Measurements from ENCODE around the gene DCLK2.

The DCLK2 gene

GRCh38 chr4:150256841-150257730, 178.8 kb downstream of the DCLK2 start:
- TF ChIP-seq, protein P1, sequence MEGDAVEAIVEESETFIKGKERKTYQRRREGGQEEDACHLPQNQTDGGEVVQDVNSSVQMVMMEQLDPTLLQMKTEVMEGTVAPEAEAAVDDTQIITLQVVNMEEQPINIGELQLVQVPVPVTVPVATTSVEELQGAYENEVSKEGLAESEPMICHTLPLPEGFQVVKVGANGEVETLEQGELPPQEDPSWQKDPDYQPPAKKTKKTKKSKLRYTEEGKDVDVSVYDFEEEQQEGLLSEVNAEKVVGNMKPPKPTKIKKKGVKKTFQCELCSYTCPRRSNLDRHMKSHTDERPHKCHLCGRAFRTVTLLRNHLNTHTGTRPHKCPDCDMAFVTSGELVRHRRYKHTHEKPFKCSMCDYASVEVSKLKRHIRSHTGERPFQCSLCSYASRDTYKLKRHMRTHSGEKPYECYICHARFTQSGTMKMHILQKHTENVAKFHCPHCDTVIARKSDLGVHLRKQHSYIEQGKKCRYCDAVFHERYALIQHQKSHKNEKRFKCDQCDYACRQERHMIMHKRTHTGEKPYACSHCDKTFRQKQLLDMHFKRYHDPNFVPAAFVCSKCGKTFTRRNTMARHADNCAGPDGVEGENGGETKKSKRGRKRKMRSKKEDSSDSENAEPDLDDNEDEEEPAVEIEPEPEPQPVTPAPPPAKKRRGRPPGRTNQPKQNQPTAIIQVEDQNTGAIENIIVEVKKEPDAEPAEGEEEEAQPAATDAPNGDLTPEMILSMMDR (IDR thresholded peaks at IDR 0.05; ENCODE audit: low read length, missing control alignments): no peak
- no peak overlapping the region for H3K4me3 ChIP-seq (replicated peaks; ENCODE audit: low read depth, low read length)
- DNase-seq (ENCODE audit: low read depth): no peak

DNA sequence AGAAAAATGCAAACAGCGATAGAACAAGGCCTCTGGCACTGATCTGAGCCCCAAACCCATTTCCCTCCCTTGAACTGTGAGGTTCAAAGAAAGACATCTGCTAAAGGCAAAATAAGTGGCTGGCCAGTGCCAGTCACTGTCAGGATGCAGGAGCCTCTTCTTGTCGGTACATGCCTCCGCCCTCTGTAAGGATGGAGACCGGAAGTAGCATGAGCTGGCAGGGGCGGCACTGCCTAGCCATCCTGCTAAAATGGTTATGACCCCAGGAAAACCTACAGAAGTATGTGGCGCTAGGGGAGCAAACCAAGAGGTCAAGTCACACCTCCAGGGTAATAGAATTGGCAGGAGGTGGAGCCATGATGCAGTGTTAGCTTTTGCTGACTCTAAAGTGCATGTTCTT, 180.3 kb downstream of the DCLK2 start:
- TF ChIP-seq, protein P1 (IDR thresholded peaks at IDR 0.05; ENCODE audit: low read length, missing control alignments): no peak
- no peak overlapping the region for H3K4me3 ChIP-seq (replicated peaks; ENCODE audit: low read depth, low read length)
- no peak for DNase-seq (ENCODE audit: low read depth)

- no peak for DNase-seq (ENCODE audit: low read depth)
- TF ChIP-seq, protein P1 (IDR thresholded peaks at IDR 0.05; ENCODE audit: low read length, missing control alignments): no peak
- no peak overlapping the region for H3K4me3 ChIP-seq (replicated peaks; ENCODE audit: low read depth, low read length)
Measured at GRCh38 chr4:150259861-150260567, 181.8 kb downstream of the DCLK2 start.

- no peak for DNase-seq (ENCODE audit: low read depth)
- TF ChIP-seq, protein P1 (IDR thresholded peaks at IDR 0.05; ENCODE audit: low read length, missing control alignments): no peak
- no peak overlapping the region for H3K4me3 ChIP-seq (replicated peaks; ENCODE audit: low read depth, low read length)
Measured at GRCh38 chr4:150261571-150261970, 183.3 kb downstream of the DCLK2 start.

DNA sequence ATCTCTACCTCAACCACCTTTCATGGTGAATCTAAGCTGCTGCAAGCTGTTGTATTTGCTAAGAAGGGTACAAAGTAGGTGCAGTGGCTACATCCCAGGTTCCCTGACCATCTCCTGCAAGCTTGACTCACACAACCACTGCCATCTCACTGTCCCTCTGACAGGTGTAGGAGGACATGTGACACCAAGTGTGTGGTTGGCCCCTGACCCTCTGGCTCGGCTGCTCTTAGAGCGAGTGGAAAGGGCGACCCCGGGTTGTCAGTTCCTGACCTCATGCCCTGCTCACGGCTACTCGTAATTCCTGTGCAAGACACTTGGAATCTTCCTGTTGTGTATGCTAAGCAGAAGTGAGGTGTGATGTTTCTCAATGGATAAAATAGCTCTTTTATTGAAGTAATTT, 184.4 kb downstream of the DCLK2 start:
- H3K4me3 ChIP-seq (replicated peaks; ENCODE audit: low read depth, low read length): no peak overlapping the region
- TF ChIP-seq, protein P1 (IDR thresholded peaks at IDR 0.05; ENCODE audit: low read length, missing control alignments): no peak
- no peak for DNase-seq (ENCODE audit: low read depth)

DNA sequence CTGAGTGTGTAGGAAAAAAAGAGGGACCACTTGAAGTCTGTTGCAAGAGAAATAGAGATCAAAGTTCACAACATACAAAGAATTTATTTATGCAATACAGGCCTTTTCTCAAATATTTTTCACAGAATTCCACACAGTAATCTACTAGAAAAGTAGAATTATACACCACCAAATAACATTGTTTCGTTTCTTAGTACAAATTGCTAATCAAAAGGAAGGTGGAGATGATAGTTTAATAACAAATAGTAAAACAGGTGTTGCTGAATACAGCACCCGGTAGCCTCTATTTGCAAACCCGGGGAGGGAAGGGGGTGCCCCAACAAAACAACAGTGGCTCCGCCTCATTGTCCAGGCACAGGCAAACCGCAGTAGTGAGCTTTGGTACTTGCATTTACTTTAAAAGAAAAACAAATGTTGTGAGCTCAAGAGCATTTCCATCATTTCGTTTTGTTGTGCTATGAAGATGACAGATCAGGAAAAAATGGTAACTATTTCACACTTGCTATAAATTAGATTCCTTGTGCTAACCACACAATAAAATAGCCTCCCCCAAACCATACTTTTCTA, 186.4 kb downstream of the DCLK2 start:
- DNase-seq (ENCODE audit: low read depth): no peak
- H3K4me3 ChIP-seq (replicated peaks; ENCODE audit: low read depth, low read length): no peak overlapping the region
- TF ChIP-seq, protein P1 (IDR thresholded peaks at IDR 0.05; ENCODE audit: low read length, missing control alignments): no peak

Data from fibroblast of pulmonary artery (primary cell).